Vagina (tissue), 2 donors: ENCODE data around the gene ZNF784.

Experiments used
- POLR2AphosphoS5 ChIP-seq, 2 donors: sonication (generic); formaldehyde crosslinking; IDR thresholded peaks; one replicate each; pipeline ENCODE4 v1.9.0; 2017; ENCODE audit warnings: antibody characterized with exemption in 2 of 2, mild to moderate bottlenecking in 2 of 2, low read depth in 1 of 2; ENCODE audit not compliant: insufficient read depth in 1 of 2
- TF ChIP-seq, protein P1 (sequence below), 3 experiments: fragments of 450-650 bp in 2 of 3; fragments of 200-600 bp in 1 of 3; sonication (generic) in 1 of 3; IDR thresholded peaks; one replicate each; pipeline ENCODE4 v1.5.1; 2017 to 2019; ENCODE audit warnings: antibody characterized with exemption in 3 of 3, mild to moderate bottlenecking in 2 of 3, moderate library complexity in 2 of 3

DNA sequence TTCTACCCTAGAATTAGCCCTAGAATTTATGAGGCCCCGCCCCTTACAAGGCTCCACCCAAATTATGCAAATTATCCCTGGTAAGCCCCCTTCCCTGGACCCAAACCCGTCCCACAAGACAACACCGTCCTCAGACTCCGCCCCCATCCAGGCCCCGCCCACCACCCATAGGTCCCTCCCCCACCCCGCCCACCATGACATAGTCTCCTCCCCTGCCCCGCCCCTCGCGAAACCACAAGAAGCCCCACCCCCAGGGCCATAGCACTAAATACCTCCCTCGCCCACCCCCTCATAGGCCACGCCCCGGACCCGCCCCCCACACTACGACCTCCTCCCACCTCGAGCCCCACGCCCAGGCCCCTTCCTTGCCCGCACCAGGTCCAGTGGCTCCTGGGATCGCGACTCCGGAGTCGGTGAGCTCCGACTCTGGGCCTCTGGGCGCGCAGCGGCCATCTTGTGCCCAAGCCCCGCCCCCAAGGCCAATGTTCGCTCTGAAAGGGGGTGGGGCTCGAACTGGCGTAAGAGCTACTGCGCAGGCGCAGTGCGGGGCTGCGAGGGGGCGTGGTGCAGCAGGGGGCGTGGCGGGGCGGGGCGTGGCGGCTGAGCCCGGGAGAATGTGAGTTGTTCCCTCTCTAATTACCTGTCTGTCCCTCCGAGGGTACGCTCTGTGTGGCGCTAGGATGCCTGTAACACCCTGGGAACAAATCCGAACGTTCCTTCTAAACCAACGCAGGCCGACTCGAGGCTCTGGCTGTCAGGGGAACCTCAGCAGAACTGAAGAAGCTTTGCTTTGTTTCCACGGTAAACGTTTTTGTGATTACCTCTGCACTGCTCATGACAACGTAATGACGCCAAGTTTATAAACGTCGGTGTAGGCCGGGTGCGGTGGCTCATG is at the start of gene ZNF784:
- TF ChIP-seq, protein P1, sequence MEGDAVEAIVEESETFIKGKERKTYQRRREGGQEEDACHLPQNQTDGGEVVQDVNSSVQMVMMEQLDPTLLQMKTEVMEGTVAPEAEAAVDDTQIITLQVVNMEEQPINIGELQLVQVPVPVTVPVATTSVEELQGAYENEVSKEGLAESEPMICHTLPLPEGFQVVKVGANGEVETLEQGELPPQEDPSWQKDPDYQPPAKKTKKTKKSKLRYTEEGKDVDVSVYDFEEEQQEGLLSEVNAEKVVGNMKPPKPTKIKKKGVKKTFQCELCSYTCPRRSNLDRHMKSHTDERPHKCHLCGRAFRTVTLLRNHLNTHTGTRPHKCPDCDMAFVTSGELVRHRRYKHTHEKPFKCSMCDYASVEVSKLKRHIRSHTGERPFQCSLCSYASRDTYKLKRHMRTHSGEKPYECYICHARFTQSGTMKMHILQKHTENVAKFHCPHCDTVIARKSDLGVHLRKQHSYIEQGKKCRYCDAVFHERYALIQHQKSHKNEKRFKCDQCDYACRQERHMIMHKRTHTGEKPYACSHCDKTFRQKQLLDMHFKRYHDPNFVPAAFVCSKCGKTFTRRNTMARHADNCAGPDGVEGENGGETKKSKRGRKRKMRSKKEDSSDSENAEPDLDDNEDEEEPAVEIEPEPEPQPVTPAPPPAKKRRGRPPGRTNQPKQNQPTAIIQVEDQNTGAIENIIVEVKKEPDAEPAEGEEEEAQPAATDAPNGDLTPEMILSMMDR (IDR thresholded peaks at IDR 0.05) = no peak
- TF ChIP-seq POLR2AphosphoS5 (IDR thresholded peaks at IDR 0.05; ENCODE audit: insufficient read depth in 1 of 2, low read depth in 1 of 2) = peak; percentile 60 to 68
